ENCODE results near the gene ADARB1.

ADARB1 gene

DNA sequence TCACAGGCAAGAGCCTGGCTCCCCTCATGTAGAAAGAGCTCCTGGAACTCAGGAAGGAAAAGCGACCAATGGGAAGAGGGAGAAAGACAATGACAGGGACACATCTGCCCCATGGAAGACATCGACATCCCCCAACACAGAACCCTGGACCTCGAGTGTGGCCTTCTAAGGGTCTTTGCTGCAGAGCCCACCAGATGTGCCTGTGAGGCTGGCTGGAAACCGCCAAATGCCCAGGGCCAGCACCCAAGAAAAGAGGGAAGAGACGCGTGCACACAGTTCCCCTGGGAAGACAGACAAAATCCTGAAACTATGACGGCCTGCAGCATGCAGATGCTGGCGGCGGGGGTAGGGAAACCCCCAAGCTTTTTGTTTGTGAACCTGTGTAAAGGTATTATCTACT lies 36.4 kb upstream of the ADARB1 start:
- DNase-seq = no peak

GRCh38 chr21:45039317-45040156 lies 34.8 kb upstream of the ADARB1 start:
- no peak for DNase-seq

- no peak for DNase-seq
These were observed 34.1 kb upstream of the ADARB1 start for GRCh38 chr21:45040157-45040711.

GRCh38 chr21:45040739-45041138 lies 33.6 kb upstream of the ADARB1 start:
- no peak for DNase-seq

GRCh38 chr21:45041351-45041805 lies 33.0 kb upstream of the ADARB1 start:
- DNase-seq = no peak

GRCh38 chr21:45041984-45042663 lies 32.3 kb upstream of the ADARB1 start:
- no peak for DNase-seq

DNA sequence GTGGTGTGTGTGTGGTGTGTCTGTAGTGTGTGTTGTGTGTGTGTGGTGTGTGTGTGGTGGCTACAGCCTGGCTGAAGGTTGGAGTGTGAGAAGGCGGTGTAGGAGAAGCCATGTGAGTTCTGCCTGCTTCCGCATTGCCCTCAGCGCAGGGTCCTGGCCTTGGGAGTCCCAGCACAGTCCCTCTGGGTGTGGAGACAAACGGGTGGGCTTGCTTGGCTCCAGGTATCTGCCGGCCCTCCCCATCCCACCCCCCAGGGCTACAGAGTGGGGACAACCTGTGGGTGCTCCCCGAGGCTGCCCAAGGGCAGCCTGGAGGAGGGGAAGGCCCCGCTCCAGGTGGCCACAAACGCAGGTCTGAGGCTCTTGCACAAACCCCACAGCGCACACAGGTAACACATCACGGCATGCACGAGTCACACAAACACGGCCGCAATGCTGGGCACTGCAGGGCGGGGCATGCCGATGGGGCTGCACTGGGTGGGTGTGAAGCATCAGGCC lies 31.7 kb upstream of the ADARB1 start:
- DNase-seq = no peak

DNA sequence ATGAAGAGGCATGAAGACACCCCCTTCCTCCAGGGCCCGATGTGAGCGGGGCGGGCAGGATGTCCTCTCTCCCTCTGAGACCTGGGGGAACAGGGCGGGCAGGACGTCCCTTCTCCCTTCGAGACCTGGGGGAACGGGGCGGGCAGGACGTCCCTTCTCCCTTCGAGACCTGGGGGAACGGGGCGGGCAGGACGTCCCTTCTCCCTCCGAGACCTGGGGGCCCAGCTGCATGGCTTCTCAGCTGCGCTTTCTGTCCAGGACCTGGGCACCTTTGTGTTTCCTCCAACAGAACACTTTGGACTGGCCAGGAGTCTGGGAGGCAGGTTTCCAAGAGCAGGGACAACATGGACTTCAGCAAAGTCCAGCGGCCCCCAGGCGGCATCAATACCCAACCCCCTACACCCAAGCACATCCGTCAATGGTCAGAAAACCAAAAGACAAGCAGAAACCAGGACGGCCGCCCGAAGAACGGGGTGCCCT lies 30.8 kb upstream of the ADARB1 start:
- DNase-seq = no peak

DNA sequence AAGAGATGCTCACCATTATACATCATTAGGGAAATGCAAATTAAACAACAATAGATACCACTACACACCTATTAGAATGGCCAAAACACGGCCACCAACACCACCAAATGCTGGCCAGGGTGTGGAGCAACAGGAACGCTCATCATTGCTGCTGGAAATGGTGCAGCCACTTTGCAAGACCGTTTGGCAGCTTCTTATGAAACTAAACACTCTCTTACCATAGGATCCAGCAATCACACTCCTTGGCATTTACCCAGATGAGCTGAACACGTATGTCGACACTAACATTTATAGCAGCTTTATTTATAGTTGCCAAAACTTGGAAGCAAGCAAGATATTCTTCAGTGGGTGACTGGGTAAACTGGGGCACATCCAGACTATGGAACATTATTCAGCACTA lies 28.9 kb upstream of the ADARB1 start:
- no peak for DNase-seq

DNA sequence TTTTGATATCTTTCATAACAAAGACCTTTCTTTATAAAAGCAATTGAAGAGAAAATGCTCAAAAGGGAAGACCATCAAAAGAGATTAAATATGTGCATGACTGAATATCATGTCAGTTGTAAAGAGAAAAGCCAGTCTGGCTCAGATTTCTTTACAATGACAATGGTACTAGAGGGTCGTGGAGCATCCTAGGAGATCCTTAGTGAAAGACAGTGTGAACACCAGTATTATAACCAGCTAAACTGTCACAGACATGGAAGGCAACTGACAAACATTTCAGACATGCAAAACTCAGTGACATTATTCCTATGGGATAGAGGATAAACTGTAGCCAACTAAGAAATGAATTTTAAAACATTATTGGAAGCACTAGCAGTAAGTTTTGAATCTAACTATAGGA lies 27.1 kb upstream of the ADARB1 start:
- no peak for DNase-seq

DNA sequence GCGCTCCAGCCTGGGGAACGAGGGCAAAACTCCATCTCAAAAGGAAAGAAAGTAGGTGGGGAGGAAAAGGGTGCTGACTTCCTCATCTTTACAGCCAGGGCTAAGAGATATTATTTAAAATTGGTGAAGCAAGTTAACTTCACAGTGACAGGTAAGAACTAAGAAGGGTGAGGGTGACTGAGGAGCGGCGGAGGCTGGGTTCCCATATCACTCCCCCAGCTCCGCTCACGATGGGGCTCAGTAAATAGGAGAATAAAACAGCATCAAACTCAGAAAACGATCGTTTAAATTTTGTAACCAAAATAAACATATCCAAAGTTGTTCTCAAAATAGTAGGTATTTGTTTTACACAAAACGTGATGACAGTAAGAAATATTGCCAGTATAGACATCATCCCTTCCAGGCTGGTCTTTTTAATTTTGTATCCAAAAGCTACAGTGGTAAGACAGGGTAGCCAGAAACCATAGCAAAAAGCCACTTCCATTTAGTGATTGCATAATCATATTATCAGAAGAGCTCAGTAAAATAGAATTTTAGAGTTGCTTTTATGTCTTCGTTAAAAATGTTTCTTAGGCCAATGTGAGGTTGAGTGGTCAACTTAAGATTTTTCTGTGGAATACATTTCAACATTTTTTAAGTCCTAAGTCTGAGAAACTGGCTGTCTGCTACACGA lies 26.2 kb upstream of the ADARB1 start:
- DNase-seq = no peak

DNA sequence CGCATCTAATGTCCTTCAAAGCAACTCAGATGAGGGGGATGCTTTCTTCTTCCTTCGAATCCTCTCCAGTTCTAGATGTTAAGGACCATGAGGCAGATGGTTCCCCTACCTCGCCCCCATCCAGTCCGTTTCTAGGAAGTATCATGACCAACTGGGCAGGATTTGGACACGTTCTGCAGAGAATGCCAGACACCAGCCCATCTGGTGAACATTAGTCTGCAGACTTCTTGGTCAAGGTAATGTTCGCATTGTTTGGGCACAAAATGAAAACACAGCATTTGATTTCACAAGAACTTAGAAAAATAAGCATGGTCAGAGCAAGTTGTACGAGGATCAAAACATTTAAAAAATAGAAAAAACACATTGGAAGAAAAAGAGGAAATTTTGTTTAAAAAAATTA lies 25.4 kb upstream of the ADARB1 start:
- no peak for DNase-seq

GRCh38 chr21:45049714-45050344 lies 24.6 kb upstream of the ADARB1 start:
- DNase-seq = no peak

DNA sequence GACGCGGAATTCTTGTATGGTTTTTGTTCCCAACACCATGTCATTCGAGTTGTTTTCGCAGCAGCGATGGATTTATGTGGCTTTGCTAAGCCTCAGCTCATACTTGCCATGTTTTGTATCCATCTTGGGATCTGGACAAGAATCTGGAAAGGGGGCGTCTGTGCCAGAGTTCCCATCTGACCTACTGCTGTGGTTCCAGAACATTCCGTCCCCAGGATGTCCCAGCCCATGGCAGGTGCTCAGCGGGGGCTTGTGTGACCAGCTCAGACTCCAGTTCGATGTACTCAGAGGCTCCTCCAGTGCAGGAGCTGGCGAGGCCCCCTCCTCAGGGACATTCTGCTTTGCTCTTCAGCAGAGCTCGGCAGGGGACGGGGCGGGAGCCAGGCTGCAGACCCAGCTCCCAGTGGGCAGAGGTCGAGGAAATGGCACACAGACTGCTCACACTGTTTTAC lies 24.0 kb upstream of the ADARB1 start:
- no peak for DNase-seq

DNA sequence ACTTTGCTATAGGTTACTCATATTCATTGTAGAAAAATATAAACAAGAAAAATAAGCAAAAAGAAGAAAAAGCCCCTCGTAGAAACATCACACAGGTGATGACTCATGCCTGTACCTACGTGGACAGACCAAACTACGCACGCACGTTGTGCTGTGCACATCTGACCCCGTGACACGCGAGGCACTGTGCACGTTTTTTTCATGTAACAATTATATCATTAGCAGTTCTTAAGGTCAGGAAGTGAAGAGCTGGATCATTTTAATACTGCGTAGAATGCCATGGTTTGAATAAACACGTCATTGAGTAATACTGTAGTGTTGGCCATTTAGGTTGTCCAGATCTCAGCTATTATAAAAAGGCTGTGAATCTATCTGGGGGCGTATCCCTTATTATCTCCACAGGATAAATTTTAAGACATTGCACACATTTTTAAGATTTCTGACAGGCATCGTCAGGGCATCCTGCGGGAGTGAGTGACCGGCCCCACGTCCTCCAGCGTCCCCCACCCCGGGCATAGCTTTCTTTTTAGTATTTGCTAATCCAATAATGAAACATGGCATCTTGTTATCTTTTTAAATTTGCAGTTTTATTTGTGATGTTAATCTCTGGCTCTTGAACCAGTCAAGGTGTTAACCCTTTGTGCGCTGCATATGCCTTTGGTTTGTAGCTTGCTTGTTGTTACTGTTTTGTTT lies 23.4 kb upstream of the ADARB1 start:
- no peak for DNase-seq

DNA sequence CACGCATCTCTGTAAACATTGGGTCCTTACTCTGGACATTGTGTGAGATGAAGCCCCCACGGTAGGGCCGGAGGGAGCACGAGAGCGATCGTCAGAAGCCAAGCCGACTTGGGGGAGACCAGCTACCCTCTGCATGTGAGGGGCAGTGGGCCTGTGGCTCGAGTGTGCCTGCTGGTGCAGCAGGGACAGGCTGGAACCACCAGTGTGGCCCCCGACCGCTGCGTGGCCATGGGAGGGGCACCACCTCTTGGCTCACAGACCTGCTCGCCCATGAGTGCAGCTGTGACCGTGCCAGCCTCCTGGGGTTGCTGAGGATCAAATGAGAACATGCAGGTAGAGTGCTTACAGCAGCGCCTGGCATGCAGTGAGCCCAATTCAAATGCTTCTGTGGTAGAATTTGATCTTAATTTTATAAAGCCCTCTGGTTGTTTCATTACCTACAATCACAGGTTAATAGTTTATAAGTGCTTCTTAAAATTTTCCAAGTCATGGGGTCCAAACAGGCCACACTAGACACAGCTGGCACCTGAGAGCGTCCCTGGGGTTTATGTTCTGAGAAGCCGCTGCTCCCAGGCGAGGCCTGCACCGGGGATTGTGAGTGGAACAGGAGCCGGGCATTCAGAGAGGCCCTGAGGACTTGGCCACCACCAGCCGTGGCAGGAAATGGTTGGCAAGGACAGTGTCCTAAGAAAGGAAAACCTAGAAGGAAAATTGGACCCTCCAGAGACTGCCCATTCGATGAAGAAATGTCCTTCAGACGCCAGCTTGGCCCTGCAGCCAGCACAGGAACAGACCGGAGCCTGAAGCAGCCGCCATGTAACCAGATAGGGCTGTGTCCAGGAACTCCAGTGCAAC lies 22.6 kb upstream of the ADARB1 start:
- DNase-seq = no peak

- DNase-seq = no peak
These were observed 21.4 kb upstream of the ADARB1 start for GRCh38 chr21:45052960-45053359.

GRCh38 chr21:45053561-45054226 lies 20.7 kb upstream of the ADARB1 start:
- no peak for DNase-seq

Data from amygdala (tissue), 56 donors.